ENCODE measurements around the gene TTC13.
"Not testable (repeated sequence)": the region's sequence is repeated elsewhere in the genome, so short reads cannot be mapped to it uniquely, and the experiment has no call there.

Gene TTC13

DNA sequence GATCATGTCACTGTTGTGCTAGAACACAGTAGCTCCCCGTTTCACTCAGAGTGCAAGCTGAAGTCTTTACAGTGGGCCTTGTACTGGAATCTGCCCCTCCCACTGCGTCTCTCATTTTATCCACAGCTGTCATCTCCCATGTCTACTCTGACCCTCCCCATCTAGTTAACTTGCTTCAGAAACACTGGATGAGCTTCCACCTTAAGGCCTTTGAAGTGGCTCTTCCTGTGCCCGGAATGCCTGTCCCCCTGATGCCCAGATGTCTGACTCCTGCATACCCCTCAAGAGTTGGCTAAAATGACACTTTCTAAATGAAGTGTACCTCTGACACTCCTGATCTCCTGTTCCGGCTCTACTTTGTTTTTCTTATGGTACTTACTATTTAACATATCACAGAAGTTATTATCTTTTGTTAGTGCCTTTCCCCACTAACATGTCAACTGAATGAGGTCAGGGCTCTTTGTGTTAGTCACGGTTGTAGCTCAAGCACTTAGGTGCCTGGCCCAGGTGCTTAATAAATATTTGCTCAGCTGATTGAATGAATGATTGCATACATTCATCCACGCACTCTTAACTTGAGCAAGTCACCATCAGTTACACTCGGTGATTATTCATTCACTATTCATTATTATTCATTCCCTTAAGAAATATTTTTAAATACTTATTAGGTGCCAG, 13.6 kb upstream of the TTC13 start:
- no peak for DNase-seq

DNA sequence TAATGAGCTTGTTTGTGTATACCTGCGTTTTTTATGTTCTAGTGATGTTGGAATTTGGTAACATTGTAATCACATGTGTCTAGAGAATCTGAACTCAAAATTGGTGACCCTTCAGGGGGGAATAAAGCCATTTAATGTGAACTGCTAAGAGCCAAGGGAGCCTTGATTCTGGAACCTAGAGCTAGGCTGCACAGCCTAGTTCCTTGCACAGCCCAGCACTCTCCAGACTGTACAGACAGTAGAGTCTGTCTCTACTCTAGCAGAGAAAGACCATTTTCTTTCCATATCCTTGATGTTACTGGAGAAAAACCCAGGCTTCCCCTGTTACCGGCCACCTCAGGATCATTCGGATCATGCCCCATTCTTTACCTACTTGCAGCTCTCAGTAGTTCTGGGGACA, 8.8 kb upstream of the TTC13 start:
- no peak for DNase-seq

DNA sequence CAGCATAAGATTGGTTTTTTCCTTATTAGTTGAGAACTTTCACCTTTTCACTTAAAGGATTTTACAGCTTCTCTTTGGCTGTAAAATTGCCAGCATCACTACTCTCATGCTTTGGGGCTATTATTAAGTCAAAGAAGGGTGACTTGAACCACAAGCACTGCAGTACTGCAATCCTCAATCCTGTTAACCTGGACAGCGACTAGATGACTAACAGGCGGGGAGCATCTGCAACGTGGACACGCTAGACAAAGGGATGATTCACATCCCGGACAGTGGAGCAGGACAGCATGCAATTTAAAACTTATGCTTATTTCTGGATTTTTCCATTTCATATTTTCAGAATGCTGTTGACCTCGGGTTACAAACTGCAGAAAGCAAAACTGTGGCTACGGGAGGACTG, 8.3 kb upstream of the TTC13 start:
- no peak for DNase-seq

DNA sequence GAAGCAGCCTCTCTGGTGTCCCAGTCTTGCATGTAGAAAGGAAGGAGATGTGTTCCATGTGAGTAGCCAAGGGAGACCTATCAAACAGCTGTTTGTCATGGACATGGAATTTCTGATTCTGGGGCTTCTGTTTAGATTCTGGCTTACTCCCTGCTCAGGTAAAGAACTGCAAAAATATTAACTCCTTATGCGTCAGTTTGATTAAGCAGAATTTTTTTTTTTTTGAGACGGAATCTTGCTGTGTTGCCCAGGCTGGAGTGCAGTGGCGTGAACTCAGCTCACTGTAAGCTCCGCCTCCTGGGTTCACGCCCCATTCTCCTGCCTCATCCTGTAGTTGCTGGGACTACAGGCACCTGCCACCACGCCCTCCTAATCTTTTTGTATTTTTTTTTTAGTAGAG, 7.0 kb upstream of the TTC13 start:
- no peak for DNase-seq

DNA sequence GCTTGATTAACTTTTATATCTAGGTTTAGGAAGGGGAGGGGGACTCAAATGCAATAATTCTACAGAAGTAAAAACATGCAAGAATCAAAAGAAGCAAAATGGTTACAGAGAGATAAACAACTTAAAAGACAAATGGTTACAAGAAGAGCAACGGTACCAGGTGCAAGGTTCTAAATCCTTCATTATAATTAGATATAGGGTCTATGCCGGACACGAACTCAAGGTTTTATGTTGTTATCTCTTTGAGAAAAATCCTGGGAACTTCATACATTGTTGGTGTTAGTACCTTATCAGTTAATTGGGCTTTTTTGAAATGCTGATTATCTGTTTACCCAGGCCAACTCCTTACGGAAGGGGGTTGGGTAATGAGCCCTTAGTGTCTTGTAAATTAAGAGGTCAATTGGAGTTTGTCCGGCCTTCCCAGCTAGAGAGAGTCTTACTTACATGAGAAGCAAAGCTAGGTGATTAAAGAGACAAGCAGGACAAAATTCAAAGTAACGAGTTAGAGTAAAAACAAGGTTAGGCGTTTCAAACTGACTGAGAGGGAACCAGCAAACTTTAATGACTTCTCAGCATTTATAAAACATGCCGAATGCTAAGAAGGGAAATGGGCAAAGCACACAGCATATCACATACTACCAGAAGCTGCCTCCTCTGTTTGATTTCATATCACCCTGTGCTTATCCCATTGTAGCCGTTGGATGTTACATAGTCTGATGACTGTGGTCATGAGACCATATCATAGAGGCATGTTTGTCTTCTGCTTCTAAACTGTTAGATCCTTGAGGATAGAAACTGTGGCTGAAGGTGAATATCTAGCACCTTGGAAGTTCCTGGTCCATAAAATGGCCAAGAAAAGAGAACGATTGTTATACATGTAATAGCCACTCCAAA, 6.2 kb upstream of the TTC13 start:
- not testable (repeated sequence) for DNase-seq

DNA sequence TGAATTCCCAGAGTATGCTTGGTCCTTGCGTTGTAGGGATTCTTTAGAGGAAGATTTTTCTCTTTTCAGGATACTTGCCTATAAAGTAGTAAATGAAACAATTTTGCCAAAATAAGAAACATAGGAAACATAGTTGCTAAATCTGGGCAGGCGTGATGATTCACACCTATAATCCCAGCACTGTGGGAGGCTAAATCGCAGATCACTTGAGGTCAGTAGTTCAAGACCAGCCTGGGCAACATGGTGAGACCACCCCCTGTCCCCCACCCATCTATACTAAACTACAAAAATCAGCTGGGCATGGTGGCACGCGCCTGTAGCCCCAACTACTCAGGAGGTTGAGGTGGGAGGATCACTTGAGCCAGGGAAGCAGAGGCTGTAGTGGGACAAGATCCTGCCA, 5.2 kb upstream of the TTC13 start:
- no peak for DNase-seq

DNA sequence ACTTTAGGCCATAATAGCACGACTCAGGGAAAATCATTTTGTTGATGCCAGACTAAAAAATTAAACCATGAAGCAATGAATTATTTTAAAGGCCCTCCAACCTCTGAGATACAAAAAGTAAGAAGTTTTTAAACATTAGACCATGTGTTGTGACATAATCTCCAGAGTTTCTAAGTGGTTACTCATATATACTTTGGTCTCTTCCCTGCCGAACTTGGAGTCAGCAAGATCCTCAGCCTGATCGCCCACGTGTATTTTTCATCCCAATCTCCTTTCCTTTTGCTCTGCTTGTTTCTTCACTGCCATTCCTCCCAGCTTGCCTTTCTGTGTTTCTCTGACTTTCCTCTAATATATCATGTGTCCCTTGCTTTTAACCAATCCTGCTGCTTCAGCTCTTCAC, 4.0 kb upstream of the TTC13 start:
- DNase-seq, result no peak

DNA sequence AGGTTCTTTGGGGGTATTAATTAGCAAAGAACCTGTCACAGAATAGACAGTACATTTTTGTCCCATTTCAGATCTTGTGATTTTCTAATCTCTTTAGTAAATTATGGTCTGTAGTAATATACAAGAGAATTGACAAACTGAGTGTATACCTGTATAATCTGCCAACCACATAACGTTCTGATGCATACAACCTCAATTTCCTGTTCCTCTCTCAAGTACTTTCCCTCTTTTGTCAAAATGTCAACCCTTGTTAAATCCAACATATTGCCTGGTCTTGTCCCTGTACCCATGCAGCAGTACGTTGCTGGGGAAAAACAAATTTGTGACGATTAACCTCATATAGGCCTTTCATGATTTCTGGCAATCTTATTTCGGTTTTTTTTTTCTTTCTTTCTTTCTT, 1.3 kb upstream of the TTC13 start:
- DNase-seq, result no peak

DNA sequence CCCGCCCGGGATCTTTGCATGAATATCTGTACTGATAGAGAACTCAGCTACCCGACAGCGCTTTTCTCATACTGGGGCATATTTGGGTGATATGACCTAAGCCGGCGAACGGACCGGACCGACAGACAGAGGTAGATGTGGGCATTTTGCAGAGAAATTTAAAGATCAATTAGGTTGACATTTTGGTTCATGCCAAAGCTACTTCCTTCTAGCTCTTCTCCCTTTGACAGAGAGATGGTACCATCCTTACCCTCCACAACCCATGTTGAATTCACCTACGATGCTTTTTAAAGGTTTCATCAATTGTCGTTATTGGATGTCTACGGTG, 692 bp upstream of the TTC13 start:
- DNase-seq, result no peak

DNA sequence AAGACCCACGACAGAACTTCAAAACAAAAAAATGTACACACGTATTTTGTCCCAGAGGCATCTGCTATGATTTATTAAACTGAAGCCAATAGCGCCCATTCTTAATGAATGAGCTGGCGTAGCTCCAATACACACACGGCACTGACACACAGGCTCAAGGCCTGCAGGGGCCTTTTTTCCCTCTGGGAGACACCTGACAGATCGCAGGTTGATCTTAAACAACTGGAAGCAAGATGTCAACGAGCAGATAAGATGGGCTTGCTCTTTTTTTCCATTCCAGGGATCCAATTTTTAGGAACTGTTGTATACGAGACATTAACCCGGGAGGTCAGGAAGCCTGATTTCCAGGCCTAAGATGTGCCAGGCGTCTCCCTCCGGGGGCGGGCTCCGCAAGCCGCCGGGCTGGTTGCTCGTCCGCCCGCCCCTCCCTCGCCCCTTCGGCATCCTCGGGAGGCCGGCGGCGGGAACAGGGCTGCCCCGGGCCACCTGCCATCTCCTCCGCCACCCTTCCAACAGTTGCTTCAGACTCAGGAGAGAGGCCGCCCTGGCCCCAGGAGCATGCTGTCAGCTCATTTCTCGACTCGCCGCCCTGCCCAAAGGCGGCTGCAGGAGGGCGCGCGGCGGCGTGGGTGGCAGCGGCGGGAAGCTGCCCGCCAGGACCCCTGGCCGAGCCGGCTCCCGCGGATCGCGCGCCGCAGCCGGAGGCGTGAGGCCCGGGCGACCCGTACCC, 735 bp downstream of the TTC13 start:
- no peak for DNase-seq

DNA sequence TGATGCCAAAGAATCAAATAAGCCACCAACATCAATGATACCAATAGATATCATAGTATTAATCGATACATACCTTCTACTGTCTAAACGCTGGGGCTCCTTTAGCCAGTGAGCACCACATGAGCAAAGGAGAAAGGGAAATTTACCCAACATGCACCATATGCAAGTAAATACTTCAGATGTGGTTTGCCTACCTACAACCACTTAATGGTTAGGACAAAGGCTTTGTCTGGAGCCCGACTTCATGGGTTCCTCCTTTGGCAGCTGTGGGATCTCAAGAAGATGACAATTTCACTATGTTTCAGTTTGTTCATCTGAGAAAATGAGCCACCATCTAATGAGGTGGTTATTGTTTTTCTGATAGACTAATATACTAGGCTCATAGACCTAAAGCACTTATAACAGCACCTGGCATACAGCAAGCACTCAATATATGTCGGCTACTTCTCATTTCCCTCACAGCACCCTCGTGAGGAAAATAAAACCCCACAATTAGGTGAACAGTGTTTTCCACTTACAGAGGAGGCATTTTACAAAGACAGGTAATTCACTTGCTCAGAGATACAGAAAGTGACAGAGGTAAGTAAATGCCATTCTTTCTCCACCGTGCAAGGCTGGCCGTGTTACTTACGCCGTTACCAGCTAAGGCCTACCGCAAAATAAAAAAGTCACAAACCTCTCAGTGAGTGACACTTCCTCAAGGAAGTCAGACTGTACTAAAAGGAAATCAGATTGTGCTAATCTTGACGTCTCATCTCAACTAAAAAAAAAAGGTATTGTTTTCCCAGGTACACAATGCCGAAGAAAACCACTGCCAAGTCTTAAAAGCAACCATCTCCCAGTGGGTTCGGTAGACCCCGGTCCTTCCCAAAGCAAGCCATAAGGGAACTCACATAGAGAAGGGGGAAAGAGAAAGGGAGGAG, 1.6 kb downstream of the TTC13 start:
- no peak for DNase-seq

DNA sequence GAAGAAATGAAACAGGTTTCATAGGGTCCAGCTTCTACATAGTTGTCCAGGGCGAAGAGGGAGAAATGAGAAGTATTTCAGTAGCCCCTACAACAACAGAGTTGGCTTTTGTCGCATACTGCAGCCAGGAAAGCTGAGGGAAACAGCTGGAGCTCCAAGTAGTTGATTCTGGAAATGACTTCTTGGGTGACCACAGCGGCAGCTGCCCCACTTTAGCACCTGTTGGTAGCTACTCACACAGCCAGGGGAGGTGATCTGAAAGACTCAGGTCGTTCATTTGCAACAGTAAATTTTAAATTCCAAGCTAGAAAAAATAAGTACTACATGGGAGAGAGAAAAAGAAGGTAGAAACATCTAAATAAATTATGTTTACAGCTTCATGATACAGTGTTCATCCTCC, 2.3 kb downstream of the TTC13 start:
- no peak for DNase-seq

DNA sequence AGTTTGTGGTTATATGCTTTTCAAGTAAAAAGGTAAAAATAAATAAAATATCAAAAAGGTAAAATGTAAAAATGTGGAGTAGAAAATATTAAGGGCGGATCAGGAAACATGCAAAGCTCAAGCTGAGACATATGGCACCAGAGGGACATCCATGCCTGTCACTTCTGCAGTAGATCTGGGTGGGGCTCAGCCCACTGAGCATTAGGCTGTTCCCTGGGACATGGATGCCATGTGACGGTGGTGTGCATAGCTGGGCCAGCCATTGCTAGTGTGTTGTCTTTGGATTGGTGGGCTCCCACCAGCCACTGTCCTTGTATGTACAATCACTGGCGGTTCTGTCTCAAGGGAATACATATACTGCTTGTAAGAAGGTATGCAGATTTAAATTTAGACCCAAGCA, 3.0 kb downstream of the TTC13 start:
- DNase-seq, result no peak

DNA sequence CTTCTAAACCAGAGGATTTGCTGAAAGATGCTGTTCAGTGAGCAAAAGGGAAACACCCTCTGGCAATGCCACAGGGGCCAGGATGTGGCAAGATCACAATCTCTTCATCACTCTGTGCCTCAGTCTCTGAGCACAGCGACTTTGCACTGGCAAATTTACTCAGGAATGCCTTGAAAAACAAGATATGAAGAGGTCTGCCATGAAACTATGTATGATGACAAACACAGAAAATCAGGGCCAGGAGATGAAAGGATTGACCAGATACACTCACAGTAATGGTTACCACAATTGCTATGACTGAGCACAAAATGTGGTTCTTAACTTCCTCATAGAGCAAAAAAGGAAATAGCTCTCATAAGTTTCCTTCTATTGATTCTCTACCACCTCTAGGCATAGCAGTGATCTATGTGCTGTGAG, 5.8 kb downstream of the TTC13 start:
- DNase-seq, result no peak

DNA sequence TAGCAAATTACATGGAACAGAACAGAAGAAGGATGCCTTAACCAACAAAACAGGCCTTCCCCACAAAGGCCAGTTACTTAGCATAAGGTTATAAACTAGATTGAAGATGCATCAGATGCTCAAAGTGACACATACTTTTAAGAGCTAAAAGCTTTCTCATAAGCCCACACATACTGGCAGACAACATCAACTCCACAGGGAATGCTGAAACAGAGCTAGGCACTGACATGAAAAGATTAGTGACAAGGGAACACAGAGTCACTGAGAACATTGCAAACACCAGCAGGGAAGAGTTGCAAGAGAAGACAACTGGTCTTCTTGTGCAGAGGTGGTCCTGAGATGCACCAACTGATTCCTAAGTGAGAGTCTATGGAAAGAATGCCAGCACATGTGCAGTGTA, 6.9 kb downstream of the TTC13 start:
- no peak for DNase-seq

DNA sequence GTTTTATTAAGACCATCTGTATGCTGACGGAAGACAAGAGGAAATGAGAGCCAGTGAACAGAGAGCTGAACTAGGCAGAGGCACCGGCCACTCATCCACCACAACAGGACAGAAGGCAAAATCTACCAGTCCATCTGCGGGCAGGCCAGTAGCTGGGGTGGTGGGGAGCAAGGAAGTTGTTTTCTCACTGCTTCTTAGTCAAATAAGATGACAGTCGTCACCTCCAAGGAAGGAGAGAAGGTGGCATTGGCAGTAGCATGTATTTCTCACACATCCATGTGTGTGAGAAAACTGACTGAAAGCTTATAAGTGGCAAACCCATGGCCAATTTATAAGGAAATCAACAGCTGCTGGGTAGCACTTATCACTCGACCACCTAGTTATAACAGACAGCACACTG, 8.2 kb downstream of the TTC13 start:
- DNase-seq, result no peak

DNA sequence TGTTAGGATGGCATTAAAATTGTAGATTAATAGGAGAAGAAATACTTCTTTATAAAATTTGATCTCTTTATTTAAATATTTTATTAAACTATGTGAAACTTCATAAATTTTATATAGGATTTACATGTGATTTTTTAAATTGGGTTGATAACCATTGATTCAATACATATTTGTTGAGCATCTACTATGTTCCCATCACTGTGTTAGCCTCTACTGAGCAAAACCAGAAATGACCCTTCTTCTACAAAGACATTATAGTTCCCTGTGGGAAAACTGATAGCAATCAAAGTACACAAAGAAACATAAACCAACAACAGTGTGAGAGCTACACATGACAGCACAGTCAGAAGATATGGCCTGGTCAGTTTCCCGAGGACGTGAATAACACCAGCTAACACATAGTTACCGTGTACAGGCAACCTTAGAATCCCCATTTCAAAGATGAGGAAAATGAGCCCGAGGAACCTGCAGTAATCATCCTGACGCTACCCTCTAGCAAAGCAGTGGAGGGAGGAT, 12.2 kb downstream of the TTC13 start:
- no peak for DNase-seq

DNA sequence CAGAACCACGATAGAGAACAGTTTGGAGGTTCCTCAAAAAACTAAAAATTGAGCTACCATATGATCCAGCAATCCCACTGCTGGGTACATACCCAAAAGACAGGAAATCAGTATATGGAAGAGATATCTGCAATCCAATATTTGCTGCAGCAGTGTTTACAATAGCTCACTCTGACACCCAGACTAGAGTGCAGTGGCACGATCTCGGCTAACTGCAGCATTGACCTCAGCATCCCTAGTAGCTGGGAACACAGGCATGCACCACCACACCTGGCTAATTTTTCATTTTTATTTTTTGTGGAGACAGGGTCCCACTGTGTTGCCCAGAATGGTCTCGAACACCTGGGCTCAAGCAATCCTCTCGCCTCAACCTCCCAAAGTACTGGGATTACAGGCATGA, 13.1 kb downstream of the TTC13 start:
- DNase-seq, result no peak

DNA sequence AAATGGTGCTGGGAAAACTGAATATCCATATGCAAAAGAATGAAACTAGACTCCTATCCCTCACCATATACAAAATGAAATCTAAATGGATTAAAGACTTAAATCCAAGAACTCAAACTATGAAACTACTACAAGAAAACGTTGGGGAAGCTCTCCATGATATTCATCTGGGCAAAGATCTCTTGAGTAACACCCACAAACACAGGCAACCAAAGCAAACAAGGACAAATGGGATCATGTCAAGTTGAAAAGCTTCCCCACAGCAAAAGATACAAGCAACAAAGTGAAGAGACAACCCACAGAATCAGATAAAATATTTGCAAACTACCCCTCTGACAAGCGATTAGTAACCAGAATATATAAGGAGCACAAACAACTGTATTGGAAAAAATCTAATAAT, 13.8 kb downstream of the TTC13 start:
- DNase-seq, result no peak

DNA sequence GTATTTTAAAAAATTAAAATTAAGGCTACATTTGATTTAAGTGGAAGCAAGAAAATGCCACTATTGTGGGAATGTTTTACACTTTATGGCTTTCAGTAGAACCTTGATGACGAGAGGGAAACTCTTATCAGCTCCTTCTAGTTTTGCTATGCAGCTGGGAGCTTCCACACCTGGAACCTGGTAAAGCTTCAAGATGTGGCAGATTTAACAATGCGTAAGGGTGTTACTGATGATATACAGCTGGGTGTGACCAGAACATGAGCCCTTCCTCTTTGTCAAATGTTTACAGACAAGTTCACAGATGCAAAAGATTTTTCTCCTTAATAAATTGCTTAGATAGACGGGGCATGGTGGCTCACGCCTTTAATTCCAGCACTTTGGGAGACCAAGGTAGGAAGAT, 20.3 kb downstream of the TTC13 start:
- DNase-seq, result no peak

DNA sequence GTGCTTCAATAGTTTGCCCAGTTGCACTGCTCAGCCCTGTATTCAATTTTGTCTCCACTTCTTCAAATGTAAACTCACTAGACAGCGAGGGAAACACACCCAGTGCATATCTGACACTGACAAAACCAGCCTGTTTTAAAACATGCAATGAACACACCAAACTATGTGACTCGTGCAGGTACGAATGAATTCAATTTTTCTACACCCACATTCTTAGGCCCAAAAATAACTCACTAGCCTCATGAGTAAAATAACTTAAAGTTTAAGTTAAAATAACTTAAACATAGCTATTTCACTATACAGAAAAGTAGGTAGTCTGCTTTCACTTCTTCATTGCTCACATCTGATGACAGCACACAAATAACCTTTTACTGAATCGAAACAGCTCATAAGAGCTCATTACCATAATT, 21.1 kb downstream of the TTC13 start:
- no peak for DNase-seq

DNA sequence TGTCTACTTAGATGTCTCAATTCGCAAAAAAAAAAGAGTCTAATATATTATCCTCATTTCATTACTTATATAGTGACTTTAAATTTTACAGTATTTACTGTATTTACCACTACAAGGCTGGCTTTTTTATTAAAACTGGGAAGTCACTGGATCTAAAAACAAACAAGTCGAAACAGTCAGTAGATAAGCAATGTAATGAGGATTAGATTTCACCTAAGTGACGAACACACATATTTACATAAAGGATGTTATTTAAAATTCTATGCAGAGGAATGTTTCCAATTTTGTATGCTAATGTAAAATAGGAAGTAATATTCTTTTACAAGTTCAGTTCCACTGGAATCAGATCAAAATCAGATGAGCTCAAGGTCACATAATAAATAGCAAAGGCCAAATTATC, 28.3 kb downstream of the TTC13 start:
- no peak for DNase-seq

DNA sequence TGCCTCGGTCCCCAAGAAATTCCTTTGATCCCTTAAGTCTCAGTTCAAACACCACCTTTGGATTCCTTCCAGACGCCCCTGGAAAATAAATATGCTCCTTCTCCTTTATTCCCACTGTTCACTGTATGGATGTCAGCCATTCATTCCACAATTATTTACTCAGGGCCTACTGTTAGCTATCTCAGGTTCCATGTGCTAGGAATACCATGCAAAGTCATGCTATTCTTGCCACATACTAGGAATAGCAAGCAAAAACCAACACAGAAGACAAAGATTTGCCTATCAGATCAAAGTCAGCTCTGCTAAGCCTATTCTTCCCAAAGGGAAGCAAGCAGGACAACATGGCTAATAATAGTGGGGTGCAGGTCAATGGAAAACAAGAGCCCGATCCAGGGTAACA, 29.8 kb downstream of the TTC13 start:
- DNase-seq, result no peak
